ENCODE measurements around the gene CFAP47.

DNA sequence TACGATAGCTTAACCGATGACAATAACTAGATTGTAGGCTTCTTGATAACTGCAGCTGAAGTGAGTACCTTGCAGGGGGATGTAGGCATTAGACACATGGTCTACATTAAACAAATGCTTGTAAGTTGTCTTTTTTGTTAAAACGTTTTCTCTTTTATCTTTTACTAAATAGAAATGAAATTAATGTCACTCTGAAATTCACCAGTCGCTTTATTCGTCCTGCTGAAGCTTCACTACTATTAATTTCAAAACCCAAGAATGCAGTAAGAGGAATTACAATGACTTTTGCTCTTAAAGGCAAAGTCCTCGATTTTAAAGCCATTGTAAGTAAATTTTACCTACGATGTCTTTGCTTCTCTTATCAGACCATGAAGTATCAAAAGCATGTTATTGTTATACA is 239.7 kb downstream of the CFAP47 start:
- TF ChIP-seq, protein P1, sequence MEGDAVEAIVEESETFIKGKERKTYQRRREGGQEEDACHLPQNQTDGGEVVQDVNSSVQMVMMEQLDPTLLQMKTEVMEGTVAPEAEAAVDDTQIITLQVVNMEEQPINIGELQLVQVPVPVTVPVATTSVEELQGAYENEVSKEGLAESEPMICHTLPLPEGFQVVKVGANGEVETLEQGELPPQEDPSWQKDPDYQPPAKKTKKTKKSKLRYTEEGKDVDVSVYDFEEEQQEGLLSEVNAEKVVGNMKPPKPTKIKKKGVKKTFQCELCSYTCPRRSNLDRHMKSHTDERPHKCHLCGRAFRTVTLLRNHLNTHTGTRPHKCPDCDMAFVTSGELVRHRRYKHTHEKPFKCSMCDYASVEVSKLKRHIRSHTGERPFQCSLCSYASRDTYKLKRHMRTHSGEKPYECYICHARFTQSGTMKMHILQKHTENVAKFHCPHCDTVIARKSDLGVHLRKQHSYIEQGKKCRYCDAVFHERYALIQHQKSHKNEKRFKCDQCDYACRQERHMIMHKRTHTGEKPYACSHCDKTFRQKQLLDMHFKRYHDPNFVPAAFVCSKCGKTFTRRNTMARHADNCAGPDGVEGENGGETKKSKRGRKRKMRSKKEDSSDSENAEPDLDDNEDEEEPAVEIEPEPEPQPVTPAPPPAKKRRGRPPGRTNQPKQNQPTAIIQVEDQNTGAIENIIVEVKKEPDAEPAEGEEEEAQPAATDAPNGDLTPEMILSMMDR (IDR thresholded peaks at IDR 0.05): no peak
- TF ChIP-seq POLR2A (IDR thresholded peaks at IDR 0.05) (no peak), POLR2AphosphoS5 (IDR thresholded peaks at IDR 0.05) (no peak), EP300 (IDR thresholded peaks at IDR 0.05) (no peak)

Measured in suprapubic skin (tissue), 4 donors.